D721Med (cell line): Measurements from ENCODE around the gene INMT.

Source experiments
- DNase-seq: peaks from one replicate; pipeline ENCODE4 v3.0.0; 2011; ENCODE audit warnings: low spot score; ENCODE audit not compliant: insufficient read length
- FAIRE-seq: peaks from 2 replicates; lab custom pipeline; 2011; peaks lifted over from hg19 to GRCh38; lab: Jason Lieb, UNC
- TF ChIP-seq, protein P1 (sequence below): IDR thresholded peaks from 2 replicates; pipeline ENCODE4 v1.5.1; 2012; ENCODE audit warnings: mild to moderate bottlenecking, control low read depth; ENCODE audit not compliant: insufficient read depth; ENCODE audit errors: missing control alignments

The INMT gene

DNA sequence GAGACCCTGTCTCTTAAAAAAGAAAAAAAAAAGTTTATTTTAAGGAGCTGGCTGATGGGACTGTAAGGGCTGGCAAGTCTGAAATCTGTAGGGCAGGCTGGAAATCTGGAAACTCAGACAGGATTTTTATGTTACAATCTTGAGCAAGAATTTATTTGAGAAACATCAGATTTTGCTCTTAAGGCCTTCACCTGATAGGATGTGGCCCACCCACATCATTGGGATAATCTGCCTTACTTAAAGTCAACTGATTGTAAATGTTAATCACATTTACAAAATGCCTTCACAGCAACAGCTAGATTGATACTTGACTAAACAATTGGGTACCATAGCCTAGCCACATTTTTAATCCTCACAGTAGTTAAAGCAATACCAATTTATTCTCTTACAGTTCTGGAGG, 30.8 kb downstream of the INMT start:
- no peak for FAIRE-seq
- no peak for DNase-seq
- TF ChIP-seq, protein P1, sequence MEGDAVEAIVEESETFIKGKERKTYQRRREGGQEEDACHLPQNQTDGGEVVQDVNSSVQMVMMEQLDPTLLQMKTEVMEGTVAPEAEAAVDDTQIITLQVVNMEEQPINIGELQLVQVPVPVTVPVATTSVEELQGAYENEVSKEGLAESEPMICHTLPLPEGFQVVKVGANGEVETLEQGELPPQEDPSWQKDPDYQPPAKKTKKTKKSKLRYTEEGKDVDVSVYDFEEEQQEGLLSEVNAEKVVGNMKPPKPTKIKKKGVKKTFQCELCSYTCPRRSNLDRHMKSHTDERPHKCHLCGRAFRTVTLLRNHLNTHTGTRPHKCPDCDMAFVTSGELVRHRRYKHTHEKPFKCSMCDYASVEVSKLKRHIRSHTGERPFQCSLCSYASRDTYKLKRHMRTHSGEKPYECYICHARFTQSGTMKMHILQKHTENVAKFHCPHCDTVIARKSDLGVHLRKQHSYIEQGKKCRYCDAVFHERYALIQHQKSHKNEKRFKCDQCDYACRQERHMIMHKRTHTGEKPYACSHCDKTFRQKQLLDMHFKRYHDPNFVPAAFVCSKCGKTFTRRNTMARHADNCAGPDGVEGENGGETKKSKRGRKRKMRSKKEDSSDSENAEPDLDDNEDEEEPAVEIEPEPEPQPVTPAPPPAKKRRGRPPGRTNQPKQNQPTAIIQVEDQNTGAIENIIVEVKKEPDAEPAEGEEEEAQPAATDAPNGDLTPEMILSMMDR, result no peak

GRCh38 chr7:30785786-30786185, 33.9 kb downstream of the INMT start:
- TF ChIP-seq, protein P1, result no peak
- no peak for FAIRE-seq

DNA sequence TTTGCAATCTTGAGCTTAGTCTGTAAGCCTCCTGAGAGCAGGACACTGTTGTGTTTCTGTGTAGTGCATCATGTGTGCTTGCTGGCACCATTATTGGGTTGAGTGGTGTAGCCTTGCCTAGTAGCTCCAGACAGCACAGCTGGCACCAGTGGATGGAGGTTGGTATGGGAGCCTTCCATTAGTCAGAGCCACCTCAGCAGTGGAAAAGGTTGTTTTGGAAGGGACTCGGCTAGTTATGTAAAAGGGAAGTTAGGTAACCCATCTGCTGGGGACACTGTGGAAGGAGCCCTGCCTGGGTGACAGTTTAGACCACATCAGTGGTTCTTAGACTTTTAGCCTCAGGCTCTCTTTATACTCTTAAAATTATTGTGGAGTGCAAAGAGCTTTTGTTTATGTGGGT, 35.6 kb downstream of the INMT start:
- DNase-seq (no peak), FAIRE-seq (no peak)
- TF ChIP-seq, protein P1, result no peak

More at GRCh38 chr7:30785786-30786185, 33.9 kb downstream of the INMT start:
- DNase-seq, result no peak

GRCh38 chr7:30788640-30789333, 36.9 kb downstream of the INMT start:
- no peak for FAIRE-seq
- TF ChIP-seq, protein P1, result no peak

GRCh38 chr7:30789334-30789711, 37.4 kb downstream of the INMT start:
- TF ChIP-seq, protein P1, result no peak
- no peak for DNase-seq
- no peak for FAIRE-seq

More at GRCh38 chr7:30788640-30789333, 36.9 kb downstream of the INMT start:
- no peak for DNase-seq

DNA sequence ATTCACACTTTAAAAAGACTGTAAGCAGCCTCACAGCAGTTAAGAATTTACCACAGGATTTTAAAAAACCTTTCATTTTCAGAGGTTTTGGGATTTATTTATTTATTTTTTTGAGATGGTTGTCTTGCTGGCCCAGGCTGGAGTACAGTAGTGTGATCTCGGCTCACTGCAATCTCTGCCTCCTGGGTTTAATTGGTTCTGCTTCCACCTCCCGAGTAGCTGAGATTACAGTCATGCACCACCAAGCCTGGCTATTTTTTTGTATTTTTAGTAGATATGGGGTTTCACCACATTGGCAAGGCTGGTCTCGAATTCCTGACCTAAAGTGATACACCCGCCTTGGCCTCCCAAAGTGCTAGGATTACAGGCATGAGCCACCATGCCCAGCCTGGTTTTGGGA, 38.4 kb downstream of the INMT start:
- FAIRE-seq, result no peak
- no peak for DNase-seq
- TF ChIP-seq, protein P1, result no peak

- DNase-seq (no peak), FAIRE-seq (no peak)
- TF ChIP-seq, protein P1, result no peak
Measured at GRCh38 chr7:30791114-30791513, 39.2 kb downstream of the INMT start.
